ENCODE data around the gene MYCBPAP. TPM values are rescaled to one million over a fixed set of nuclear protein-coding genes. Genes with fewer than 3 reads are reported as not detected.
A peak's percentile ranks its signal among the peaks of the same experiment; 100 is the strongest.

Gene MYCBPAP
- total and polyA plus RNA-seq, 2 donors (not counting 1 experiment from before 2014, with no cell fraction given) = 0.16 to 3.0 TPM

GRCh38 chr17:50541716-50542688, 33.8 kb downstream of the MYCBPAP start:
- H3K36me3 ChIP-seq (ENCODE audit: control insufficient read depth, insufficient read depth, low read length) = no peaks in the 10 kb centered on the region
- H4K20me1 ChIP-seq (ENCODE audit: control insufficient read depth, extremely low read depth, insufficient read depth, low read length) = no peaks in the 10 kb centered on the region
- no peaks in the 10 kb centered on the region for H3K27me3 ChIP-seq (ENCODE audit: control insufficient read depth, insufficient read depth, low read length)
- H3K4me2 ChIP-seq (ENCODE audit: extremely low read depth, insufficient read depth, low read length) = peak overlapping the region; percentile 97
- peak overlapping the region; percentile 82 for H2AFZ ChIP-seq (ENCODE audit: low read length)
- H3K4me1 ChIP-seq (ENCODE audit: control insufficient read depth, extremely low read depth, insufficient read depth, low read length) = peaks cover 7% of the 10 kb centered on the region
- H3K27ac ChIP-seq (ENCODE audit: insufficient read depth, low read length) = peak overlapping the region; percentile 2
- no peaks in the 10 kb centered on the region for H3K79me2 ChIP-seq (ENCODE audit: control insufficient read depth, insufficient read depth, low read length)
- TF ChIP-seq CTCF (conservative IDR thresholded peaks at IDR 0.05 in 1 of 2, IDR thresholded peaks at IDR 0.05 in 1 of 2; ENCODE audit: low read depth in 1 of 2, low read length in 2 of 2) (peak; percentile 3 to 13), EZH2 (IDR thresholded peaks at IDR 0.05; ENCODE audit: low read length, missing control alignments) (no peak)
- H3K9ac ChIP-seq (ENCODE audit: insufficient read depth, low read length) = peak overlapping the region; percentile 25
- H3K9me3 ChIP-seq (ENCODE audit: control insufficient read depth, insufficient read depth, low read depth, low read length) = no peaks in the 10 kb centered on the region
- DNase-seq (ENCODE audit: low read depth in 2 of 2) = peak; percentile 62 to 74
- H3K4me3 ChIP-seq (replicated peaks in 1 of 4; ENCODE audit: control extremely low read depth in 1 of 4, insufficient read depth in 1 of 4, low read depth in 3 of 4, low read length in 4 of 4) = peak overlapping the region; percentile 31 to 65 (median 53)

- H3K4me1 ChIP-seq (ENCODE audit: control insufficient read depth, extremely low read depth, insufficient read depth, low read length) = peaks cover 11% of the 10 kb centered on the region
- H3K36me3 ChIP-seq (ENCODE audit: control insufficient read depth, insufficient read depth, low read length) = no peaks in the 10 kb centered on the region
- no peak overlapping the region for H3K9ac ChIP-seq (ENCODE audit: insufficient read depth, low read length)
- no peaks in the 10 kb centered on the region for H3K27me3 ChIP-seq (ENCODE audit: control insufficient read depth, insufficient read depth, low read length)
- H3K4me2 ChIP-seq (ENCODE audit: extremely low read depth, insufficient read depth, low read length) = no peak overlapping the region
- no peak overlapping the region for H3K27ac ChIP-seq (ENCODE audit: insufficient read depth, low read length)
- no peaks in the 10 kb centered on the region for H3K9me3 ChIP-seq (ENCODE audit: control insufficient read depth, insufficient read depth, low read depth, low read length)
- DNase-seq (ENCODE audit: low read depth in 2 of 2) = no peak
- H4K20me1 ChIP-seq (ENCODE audit: control insufficient read depth, extremely low read depth, insufficient read depth, low read length) = no peaks in the 10 kb centered on the region
- no peak overlapping the region for H2AFZ ChIP-seq (ENCODE audit: low read length)
- H3K79me2 ChIP-seq (ENCODE audit: control insufficient read depth, insufficient read depth, low read length) = peaks cover 3% of the 10 kb centered on the region
- peak overlapping the region in 1 of 4 experiments; percentile 61 for H3K4me3 ChIP-seq (replicated peaks in 1 of 4; ENCODE audit: control extremely low read depth in 1 of 4, insufficient read depth in 1 of 4, low read depth in 3 of 4, low read length in 4 of 4)
- no peak for TF ChIP-seq EZH2 (IDR thresholded peaks at IDR 0.05; ENCODE audit: low read length, missing control alignments)
- TF ChIP-seq CTCF (conservative IDR thresholded peaks at IDR 0.05 in 1 of 2, IDR thresholded peaks at IDR 0.05 in 1 of 2; ENCODE audit: low read depth in 1 of 2, low read length in 2 of 2) = no peak
Measured at GRCh38 chr17:50542795-50543774, 34.8 kb downstream of the MYCBPAP start.

- Histone ChIP-seq H2AFZ (ENCODE audit: low read length) (no peak overlapping the region), H3K9me3 (ENCODE audit: control insufficient read depth, insufficient read depth, low read depth, low read length) (no peaks in the 10 kb centered on the region), H3K4me1 (ENCODE audit: control insufficient read depth, extremely low read depth, insufficient read depth, low read length) (peaks cover 11% of the 10 kb centered on the region), H3K4me3 (replicated peaks in 1 of 4; ENCODE audit: control extremely low read depth in 1 of 4, insufficient read depth in 1 of 4, low read depth in 3 of 4, low read length in 4 of 4) (no peak overlapping the region), H3K36me3 (ENCODE audit: control insufficient read depth, insufficient read depth, low read length) (peaks cover under 1% of the 10 kb centered on the region), H3K27ac (ENCODE audit: insufficient read depth, low read length) (no peak overlapping the region), H3K9ac (ENCODE audit: insufficient read depth, low read length) (no peak overlapping the region), H4K20me1 (ENCODE audit: control insufficient read depth, extremely low read depth, insufficient read depth, low read length) (no peaks in the 10 kb centered on the region), H3K4me2 (ENCODE audit: extremely low read depth, insufficient read depth, low read length) (no peak overlapping the region), H3K27me3 (ENCODE audit: control insufficient read depth, insufficient read depth, low read length) (no peaks in the 10 kb centered on the region), H3K79me2 (ENCODE audit: control insufficient read depth, insufficient read depth, low read length) (peaks cover 3% of the 10 kb centered on the region)
- TF ChIP-seq CTCF (conservative IDR thresholded peaks at IDR 0.05 in 1 of 2, IDR thresholded peaks at IDR 0.05 in 1 of 2; ENCODE audit: low read depth in 1 of 2, low read length in 2 of 2) = no peak
- TF ChIP-seq EZH2 (IDR thresholded peaks at IDR 0.05; ENCODE audit: low read length, missing control alignments) = no peak
- no peak for DNase-seq (ENCODE audit: low read depth in 2 of 2)
Measured at GRCh38 chr17:50544516-50544915, 36.3 kb downstream of the MYCBPAP start.
